CD14-positive monocyte (primary cell): ENCODE measurements around the gene KHSRP. TPM values are rescaled to one million over a fixed set of nuclear protein-coding genes. Genes with fewer than 3 reads are reported as not detected.
"Not testable (repeated sequence)": the region's sequence is repeated elsewhere in the genome, so short reads cannot be mapped to it uniquely, and the experiment has no call there.

Experiments used
- DNase-seq, 3 donors: peaks; one replicate each; pipeline ENCODE4 v3.0.0-alpha.2; 2011 to 2022
- H2AFZ ChIP-seq: 2 replicates; pipeline ENCODE4 v1.6.0; 2012; ENCODE audit warnings: mild to moderate bottlenecking, low read depth, low read length, inconsistent platforms; ENCODE audit not compliant: insufficient read depth, poor library complexity, severe bottlenecking
- H3K27ac ChIP-seq, 2 donors: 1 replicate in 1 of 2; 2 replicates in 1 of 2; pipeline ENCODE4 v1.5.1; 2012 to 2013; ENCODE audit warnings: low read length in 2 of 2, control low read depth in 1 of 2, inconsistent platforms in 1 of 2, low read depth in 1 of 2, mild to moderate bottlenecking in 1 of 2
- H3K27me3 ChIP-seq, 2 donors: one replicate each; pipeline versions ENCODE4 v1.6.0 to v1.6.1; 2011 to 2013; ENCODE audit warnings: low read length in 2 of 2; ENCODE audit not compliant: control insufficient read depth in 2 of 2, insufficient read depth in 2 of 2
- H3K36me3 ChIP-seq, 2 donors: replicated peaks in 1 of 2; 1 replicate in 1 of 2; 2 replicates in 1 of 2; pipeline versions ENCODE4 v1.5.1 to v1.6.1; 2012 to 2013; ENCODE audit warnings: low read length in 2 of 2, control low read depth in 1 of 2, inconsistent platforms in 1 of 2, mild to moderate bottlenecking in 1 of 2; ENCODE audit not compliant: insufficient read depth in 2 of 2, control insufficient read depth in 1 of 2
- H3K4me1 ChIP-seq, 2 donors: 1 replicate in 1 of 2; 2 replicates in 1 of 2; pipeline versions ENCODE4 v1.5.1 to v1.6.1; 2012 to 2013; ENCODE audit warnings: low read length in 2 of 2, control low read depth in 1 of 2, inconsistent platforms in 1 of 2, mild to moderate bottlenecking in 1 of 2, moderate library complexity in 1 of 2; ENCODE audit not compliant: insufficient read depth in 2 of 2, control insufficient read depth in 1 of 2
- H3K4me2 ChIP-seq: replicated peaks from 2 replicates; pipeline ENCODE3; 2012; ENCODE audit warnings: low read length, moderate library complexity, mild to moderate bottlenecking; ENCODE audit not compliant: poor library complexity, severe bottlenecking; ENCODE audit errors: extremely low read depth
- H3K4me3 ChIP-seq, 3 experiments: fragments of 200-600 bp in 1 of 3; sonication (generic) in 1 of 3; replicated peaks in 1 of 3; 1 replicate in 2 of 3; 2 replicates in 1 of 3; pipeline ENCODE4 v1.5.1; 2011 to 2013; ENCODE audit warnings: low read length in 3 of 3, mild to moderate bottlenecking in 3 of 3, control low read depth in 2 of 3, low read depth in 2 of 3, inconsistent platforms in 1 of 3, moderate library complexity in 1 of 3
- H3K79me2 ChIP-seq: 2 replicates; pipeline ENCODE4 v1.6.0; 2012; ENCODE audit warnings: mild to moderate bottlenecking, control low read depth, inconsistent platforms, low read length, moderate library complexity; ENCODE audit not compliant: insufficient read depth
- H3K9ac ChIP-seq: 2 replicates; pipeline ENCODE4 v1.6.0; 2017; ENCODE audit warnings: low read length, mild to moderate bottlenecking; ENCODE audit not compliant: insufficient read depth, poor library complexity, severe bottlenecking
- H3K9me3 ChIP-seq, 2 donors: replicated peaks in 1 of 2; 1 replicate in 1 of 2; 2 replicates in 1 of 2; pipeline versions ENCODE4 v1.5.1 to v1.6.1; 2012 to 2013; ENCODE audit warnings: low read length in 2 of 2, control low read depth in 1 of 2; ENCODE audit not compliant: control insufficient read depth in 1 of 2, insufficient read depth in 1 of 2
- H4K20me1 ChIP-seq: 2 replicates; pipeline ENCODE4 v1.6.0; 2012; ENCODE audit warnings: mild to moderate bottlenecking, low read length, control low read depth, moderate library complexity; ENCODE audit not compliant: insufficient read depth
- H3K27ac Mint-ChIP-seq, 7 donors: one replicate each; pipeline ENCODE4 v1.8.0; 2020; ENCODE audit warnings: mild to moderate bottlenecking in 7 of 7, mixed read lengths in 7 of 7, moderate library complexity in 6 of 7, inconsistent platforms in 2 of 7
- H3K27me3 Mint-ChIP-seq, 3 donors: one replicate each; pipeline ENCODE4 v1.8.0; 2021 to 2022; ENCODE audit warnings: low read depth in 3 of 3, mild to moderate bottlenecking in 3 of 3, mixed read lengths in 3 of 3, moderate library complexity in 3 of 3, inconsistent platforms in 1 of 3
- H3K36me3 Mint-ChIP-seq, 2 donors: one replicate each; pipeline ENCODE4 v1.8.0; 2020; ENCODE audit warnings: mixed read lengths in 2 of 2, inconsistent platforms in 1 of 2, mild to moderate bottlenecking in 1 of 2
- H3K4me1 Mint-ChIP-seq: one replicate; pipeline ENCODE4 v1.8.0; 2020; ENCODE audit warnings: mild to moderate bottlenecking, mixed read lengths
- H3K4me3 Mint-ChIP-seq, 2 donors: one replicate each; pipeline ENCODE4 v1.8.0; 2020; ENCODE audit warnings: mild to moderate bottlenecking in 2 of 2, mixed read lengths in 2 of 2, moderate library complexity in 1 of 2
- H3K9me3 Mint-ChIP-seq, 7 donors: one replicate each; pipeline ENCODE4 v1.8.0; 2020 to 2022; ENCODE audit warnings: mixed read lengths in 7 of 7, mild to moderate bottlenecking in 6 of 7, moderate library complexity in 6 of 7, inconsistent platforms in 2 of 7
- WGBS: methylation state at CpG from one replicate; pipeline ENCODE4 v1.1.5; 2013; ENCODE audit warnings: missing lambda C conversion rate; ENCODE audit not compliant: insufficient coverage; 5-methylcytosine and 5-hydroxymethylcytosine counted together
- intact Hi-C, 2 donors: fragments of 100-400 bp; cut with micrococcal nuclease; formaldehyde crosslinking; loops; one replicate each; pipeline versions ENCODE4 v1.15.0 to v1.15.1; 2023
- polyA plus RNA-seq, 3 donors: library from polyadenylated mRNA; depleted of rRNA in 1 of 3; unstranded in 2 of 3; stranded (reverse) in 1 of 3; fragments of 300-500 nt in 2 of 3; fragments of >200 nt in 1 of 3; fragmentation: Illumina TruSeq in 2 of 3; gene quantifications; 1 replicate in 2 of 3; 2 replicates in 1 of 3; pipeline ENCODE4 v1.2.3, GENCODE V29; 2012 to 2021
- TF ChIP-seq, protein P1 (sequence below): fragments of 200-600 bp; IDR thresholded peaks from one replicate; pipeline ENCODE4 v1.8.0; 2022; ENCODE audit warnings: antibody characterized with exemption, mild to moderate bottlenecking

KHSRP gene
- polyA plus RNA-seq, 3 donors = 8.6 to 63.3 (median 9.1) TPM

DNA sequence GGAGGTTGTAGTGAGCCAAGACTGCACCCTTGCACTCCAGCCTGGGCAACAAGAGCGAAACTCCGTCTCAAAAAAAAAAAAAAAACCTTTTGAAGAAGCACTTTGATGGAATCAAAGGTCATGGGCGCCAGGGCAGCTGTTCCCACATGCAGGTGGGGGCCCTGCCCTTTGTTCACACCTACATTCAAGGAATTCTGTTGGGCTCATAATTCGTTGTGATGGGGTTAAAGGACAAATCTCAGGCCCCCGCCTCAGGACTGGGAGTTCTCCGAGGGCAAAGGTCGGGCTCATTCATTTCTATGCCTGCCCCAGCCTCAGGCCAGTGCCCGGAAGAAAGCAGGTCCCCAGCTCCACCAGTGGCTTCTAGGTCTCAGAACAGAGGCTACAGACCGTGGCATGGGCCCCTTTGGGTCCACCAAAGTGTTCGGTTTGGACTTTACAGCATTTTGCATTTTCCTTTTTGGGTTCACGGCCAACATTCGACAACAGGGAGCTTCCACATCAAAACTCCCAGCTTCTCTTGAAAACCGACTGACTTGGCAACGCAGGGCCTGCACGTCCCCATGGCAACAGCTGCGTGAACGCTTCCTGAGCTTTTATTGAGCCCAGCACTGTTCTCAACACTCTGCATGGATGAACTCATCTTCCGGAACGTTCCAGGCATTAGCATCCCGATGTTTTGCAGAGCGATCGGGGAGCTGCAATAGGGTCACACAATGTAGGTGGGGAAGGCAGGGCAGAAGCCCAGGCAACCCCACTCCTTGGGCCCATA, 21.6 kb downstream of the KHSRP start:
- H3K27ac ChIP-seq = no peak overlapping the region
- DNase-seq = no peak
- no peaks in the 10 kb centered on the region for H4K20me1 ChIP-seq
- H3K27me3 ChIP-seq = no peaks in the 10 kb centered on the region
- no peaks in the 10 kb centered on the region for H3K9me3 Mint-ChIP-seq
- no peak overlapping the region for H3K4me3 Mint-ChIP-seq
- H3K27ac Mint-ChIP-seq = no peak overlapping the region
- H2AFZ ChIP-seq = no peak overlapping the region
- intact Hi-C loops = no loop called here
- H3K27me3 Mint-ChIP-seq = peaks cover 1 to 2% (median 1%) of the 10 kb centered on the region in 3 donors
- H3K4me2 ChIP-seq = no peak overlapping the region
- peaks cover 7% of the 10 kb centered on the region for H3K4me1 Mint-ChIP-seq
- no peaks in the 10 kb centered on the region for H3K79me2 ChIP-seq
- no peaks in the 10 kb centered on the region for H3K36me3 Mint-ChIP-seq
- H3K4me3 ChIP-seq = no peak overlapping the region
- 91% methylated on average over 15 of the region's 22 CpGs for WGBS
- TF ChIP-seq, protein P1, sequence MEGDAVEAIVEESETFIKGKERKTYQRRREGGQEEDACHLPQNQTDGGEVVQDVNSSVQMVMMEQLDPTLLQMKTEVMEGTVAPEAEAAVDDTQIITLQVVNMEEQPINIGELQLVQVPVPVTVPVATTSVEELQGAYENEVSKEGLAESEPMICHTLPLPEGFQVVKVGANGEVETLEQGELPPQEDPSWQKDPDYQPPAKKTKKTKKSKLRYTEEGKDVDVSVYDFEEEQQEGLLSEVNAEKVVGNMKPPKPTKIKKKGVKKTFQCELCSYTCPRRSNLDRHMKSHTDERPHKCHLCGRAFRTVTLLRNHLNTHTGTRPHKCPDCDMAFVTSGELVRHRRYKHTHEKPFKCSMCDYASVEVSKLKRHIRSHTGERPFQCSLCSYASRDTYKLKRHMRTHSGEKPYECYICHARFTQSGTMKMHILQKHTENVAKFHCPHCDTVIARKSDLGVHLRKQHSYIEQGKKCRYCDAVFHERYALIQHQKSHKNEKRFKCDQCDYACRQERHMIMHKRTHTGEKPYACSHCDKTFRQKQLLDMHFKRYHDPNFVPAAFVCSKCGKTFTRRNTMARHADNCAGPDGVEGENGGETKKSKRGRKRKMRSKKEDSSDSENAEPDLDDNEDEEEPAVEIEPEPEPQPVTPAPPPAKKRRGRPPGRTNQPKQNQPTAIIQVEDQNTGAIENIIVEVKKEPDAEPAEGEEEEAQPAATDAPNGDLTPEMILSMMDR = no peak
- no peaks in the 10 kb centered on the region for H3K9me3 ChIP-seq
- no peaks in the 10 kb centered on the region for H3K36me3 ChIP-seq
- H3K9ac ChIP-seq = no peak overlapping the region
- H3K4me1 ChIP-seq = peaks cover 0 to 3% of the 10 kb centered on the region in 2 donors

DNA sequence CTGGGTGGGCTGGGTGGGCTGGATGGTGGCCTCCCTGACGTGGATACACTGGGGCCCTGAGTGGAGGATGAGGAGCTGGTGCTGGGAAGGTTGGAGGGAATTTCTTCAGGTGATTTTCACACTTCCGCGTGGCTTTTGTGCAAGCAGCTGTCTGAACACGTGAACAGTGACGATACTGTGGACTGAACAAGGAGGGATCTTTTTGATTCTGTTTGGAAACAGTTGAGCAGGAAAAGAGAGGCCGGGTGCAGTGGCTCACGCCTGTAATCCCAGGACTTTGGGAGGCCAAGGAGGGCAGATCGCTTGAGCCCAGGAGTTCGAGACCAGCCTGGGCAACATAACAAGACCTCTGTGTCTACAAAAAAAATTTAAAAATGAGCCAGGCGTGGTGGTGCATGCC, 22.6 kb downstream of the KHSRP start:
- Histone ChIP-seq H3K36me3 (no peaks in the 10 kb centered on the region), H3K9ac (no peak overlapping the region), H4K20me1 (no peaks in the 10 kb centered on the region), H3K4me2 (no peak overlapping the region), H2AFZ (no peak overlapping the region), H3K9me3 (no peaks in the 10 kb centered on the region), H3K27ac (no peak overlapping the region), H3K4me1 (peaks cover 0 to 3% of the 10 kb centered on the region in 2 donors), H3K79me2 (no peaks in the 10 kb centered on the region), H3K4me3 (no peak overlapping the region), H3K27me3 (no peaks in the 10 kb centered on the region)
- peaks cover 1 to 3% (median 2%) of the 10 kb centered on the region in 3 donors for H3K27me3 Mint-ChIP-seq
- peaks cover 7% of the 10 kb centered on the region for H3K4me1 Mint-ChIP-seq
- intact Hi-C loops = no loop called here
- no peaks in the 10 kb centered on the region for H3K36me3 Mint-ChIP-seq
- TF ChIP-seq, protein P1 = no peak
- no peak overlapping the region for H3K4me3 Mint-ChIP-seq
- H3K9me3 Mint-ChIP-seq = no peaks in the 10 kb centered on the region
- no peak for DNase-seq
- 94% methylated on average over 9 of the region's 10 CpGs for WGBS
- peak overlapping the region in 2 of 7 donors; percentile 7 to 26 for H3K27ac Mint-ChIP-seq

- H2AFZ ChIP-seq, H3K36me3 Mint-ChIP-seq, H3K27me3 Mint-ChIP-seq, H3K4me3 Mint-ChIP-seq, H3K9ac ChIP-seq, H3K27me3 ChIP-seq, H3K36me3 ChIP-seq, H3K4me3 ChIP-seq, H4K20me1 ChIP-seq, H3K27ac ChIP-seq, H3K27ac Mint-ChIP-seq, H3K9me3 ChIP-seq, H3K4me1 ChIP-seq, intact Hi-C loops, DNase-seq, H3K79me2 ChIP-seq, H3K4me2 ChIP-seq, H3K4me1 Mint-ChIP-seq, H3K9me3 Mint-ChIP-seq: not testable (repeated sequence)
- WGBS = 100% methylated on average over 5 of the region's 23 CpGs
Observed at GRCh38 chr19:6400062-6400944, 24.3 kb downstream of the KHSRP start.
